Sigmoid colon (tissue), 4 donors: Measurements from ENCODE around the gene FCMR.

Experiments used
- EP300 ChIP-seq, 4 donors: sonication (generic); formaldehyde crosslinking; IDR thresholded peaks; one replicate each; pipeline ENCODE4 v1.6.1; 2017; ENCODE audit warnings: antibody characterized with exemption in 4 of 4
- POLR2A ChIP-seq, 2 donors: fragments of 450-650 bp; IDR thresholded peaks; one replicate each; pipeline ENCODE4 v1.6.1; 2016; ENCODE audit warnings: antibody characterized with exemption in 2 of 2, mild to moderate bottlenecking in 2 of 2, moderate library complexity in 2 of 2
- POLR2AphosphoS5 ChIP-seq, 4 donors: sonication (generic); formaldehyde crosslinking; IDR thresholded peaks; one replicate each; pipeline ENCODE4 v1.6.1; 2017; ENCODE audit warnings: antibody characterized with exemption in 4 of 4
- TF ChIP-seq, protein P1 (sequence below), 4 experiments: fragments of 450-650 bp in 3 of 4; fragments of 200-600 bp in 1 of 4; IDR thresholded peaks; one replicate each; pipeline ENCODE4 v1.5.1; 2016 to 2019; ENCODE audit warnings: antibody characterized with exemption in 4 of 4, mild to moderate bottlenecking in 3 of 4, moderate library complexity in 2 of 4

DNA sequence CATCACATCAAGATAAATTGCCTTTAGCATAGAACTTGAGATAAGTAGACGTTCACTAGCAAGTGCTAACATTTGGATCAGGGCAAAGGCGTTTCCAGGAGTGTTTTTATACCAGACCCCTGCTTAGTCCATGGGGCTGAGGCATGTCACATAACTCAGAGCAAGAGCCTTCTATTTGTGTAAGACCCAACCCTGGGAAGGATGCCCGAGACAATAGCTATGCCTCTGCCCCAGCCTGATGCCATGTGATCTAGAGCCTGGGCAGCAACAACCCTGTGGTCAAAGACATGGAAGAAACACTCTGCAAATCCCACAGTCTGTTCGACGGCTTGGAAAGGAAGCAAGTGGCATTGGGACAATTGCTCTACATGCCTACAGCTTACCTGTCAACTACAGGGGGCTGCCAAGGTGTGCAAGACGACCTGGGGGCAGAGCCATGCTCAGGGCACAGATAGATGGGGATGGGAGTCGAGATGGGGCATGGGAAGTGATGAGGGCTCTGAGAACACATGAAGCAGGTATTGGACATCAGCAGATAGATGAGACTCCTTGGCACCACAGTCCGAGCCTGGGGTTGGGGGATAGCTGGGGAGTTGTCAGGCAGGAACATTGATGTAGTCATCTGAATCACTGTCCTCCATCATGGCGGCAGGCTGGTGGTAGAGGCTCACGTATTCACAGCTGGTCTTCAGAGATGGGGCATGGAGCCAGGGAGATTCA, 17.2 kb downstream of the FCMR start:
- TF ChIP-seq, protein P1, sequence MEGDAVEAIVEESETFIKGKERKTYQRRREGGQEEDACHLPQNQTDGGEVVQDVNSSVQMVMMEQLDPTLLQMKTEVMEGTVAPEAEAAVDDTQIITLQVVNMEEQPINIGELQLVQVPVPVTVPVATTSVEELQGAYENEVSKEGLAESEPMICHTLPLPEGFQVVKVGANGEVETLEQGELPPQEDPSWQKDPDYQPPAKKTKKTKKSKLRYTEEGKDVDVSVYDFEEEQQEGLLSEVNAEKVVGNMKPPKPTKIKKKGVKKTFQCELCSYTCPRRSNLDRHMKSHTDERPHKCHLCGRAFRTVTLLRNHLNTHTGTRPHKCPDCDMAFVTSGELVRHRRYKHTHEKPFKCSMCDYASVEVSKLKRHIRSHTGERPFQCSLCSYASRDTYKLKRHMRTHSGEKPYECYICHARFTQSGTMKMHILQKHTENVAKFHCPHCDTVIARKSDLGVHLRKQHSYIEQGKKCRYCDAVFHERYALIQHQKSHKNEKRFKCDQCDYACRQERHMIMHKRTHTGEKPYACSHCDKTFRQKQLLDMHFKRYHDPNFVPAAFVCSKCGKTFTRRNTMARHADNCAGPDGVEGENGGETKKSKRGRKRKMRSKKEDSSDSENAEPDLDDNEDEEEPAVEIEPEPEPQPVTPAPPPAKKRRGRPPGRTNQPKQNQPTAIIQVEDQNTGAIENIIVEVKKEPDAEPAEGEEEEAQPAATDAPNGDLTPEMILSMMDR (IDR thresholded peaks at IDR 0.05), result no peak
- TF ChIP-seq EP300 (IDR thresholded peaks at IDR 0.05) (no peak), POLR2A (IDR thresholded peaks at IDR 0.05) (no peak), POLR2AphosphoS5 (IDR thresholded peaks at IDR 0.05) (no peak)
